Measurements from ENCODE around the gene PNPLA7.

Gene PNPLA7

DNA sequence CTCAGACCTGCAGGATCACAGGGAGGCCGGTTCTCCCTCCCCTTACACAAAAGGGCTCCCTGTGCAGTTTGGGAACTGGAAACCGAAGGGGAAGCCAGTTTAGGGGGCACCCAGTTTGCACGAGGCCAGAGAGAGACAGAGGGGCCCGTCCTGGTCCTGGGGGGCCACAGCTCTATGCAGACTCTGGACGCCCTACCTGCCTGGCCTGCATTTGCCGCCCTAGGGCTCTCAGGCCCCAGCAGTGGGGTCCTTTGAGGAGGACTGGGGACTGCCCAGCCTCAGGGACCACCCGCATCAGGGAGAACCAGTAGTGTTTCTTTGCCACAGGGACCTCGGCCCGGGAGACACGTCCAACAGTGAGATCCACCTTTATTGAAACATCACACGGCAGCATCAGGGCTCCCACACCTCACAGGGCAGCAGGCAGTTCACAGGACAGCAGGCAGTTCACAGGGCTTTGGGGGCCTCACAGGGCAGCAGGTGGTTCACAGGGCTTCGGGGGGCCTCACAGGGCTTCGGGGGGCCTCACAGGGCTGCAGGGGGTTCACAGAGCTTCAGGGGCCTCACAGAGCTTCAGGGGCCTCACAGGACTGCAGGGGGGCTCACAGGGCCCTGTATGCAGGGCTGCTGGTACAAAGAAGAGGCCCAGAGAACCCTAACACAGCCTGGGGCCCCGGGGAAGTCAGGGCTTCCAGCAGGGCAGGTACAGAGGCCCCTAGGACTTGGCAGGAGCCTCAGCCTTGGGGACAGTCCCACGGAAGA, 90.4 kb downstream of the PNPLA7 start:
- Histone ChIP-seq H3K4me3 (ENCODE audit: insufficient read depth in 1 of 2, low read depth in 1 of 2, low read length in 2 of 2) (peak overlapping the region; percentile 26 to 73), H3K4me1 (ENCODE audit: control insufficient read depth, insufficient read depth, low read depth, low read length) (peaks cover 51% of the 10 kb centered on the region), H3K9me3 (ENCODE audit: control insufficient read depth, low read length) (no peaks in the 10 kb centered on the region), H3K18ac (ENCODE audit: low read depth in 1 of 2, low read length in 2 of 2) (peak overlapping the region; percentile 60 to 95), H3K79me1 (replicated peaks; ENCODE audit: low read length, poor library complexity, severe bottlenecking) (peaks cover 8% of the 10 kb centered on the region), H2BK120ac (ENCODE audit: low read depth, low read length) (peak overlapping the region; percentile 29), H4K91ac (ENCODE audit: low read length) (peak overlapping the region; percentile 88), H2BK5ac (ENCODE audit: low read depth, low read length, poor library complexity, severe bottlenecking) (no peak overlapping the region), H2AK5ac (ENCODE audit: low read length, severe bottlenecking) (no peak overlapping the region), H4K8ac (ENCODE audit: low read length) (peak overlapping the region; percentile 83), H3K23ac (ENCODE audit: low read length in 2 of 2) (no peak overlapping the region), H3K27me3 (ENCODE audit: control insufficient read depth in 1 of 2, insufficient read depth in 1 of 2, low read length in 2 of 2) (peaks cover 0 to 2% of the 10 kb centered on the region in 2 experiments), H2AFZ (ENCODE audit: low read depth, low read length) (peak overlapping the region; percentile 83), H3K27ac (ENCODE audit: low read length, poor library complexity, severe bottlenecking) (no peak overlapping the region), H3K9ac (ENCODE audit: low read length) (peak overlapping the region; percentile 82), H3K14ac (ENCODE audit: low read length in 2 of 2) (peak overlapping the region in 1 of 2 experiments; percentile 71), H3K4me2 (ENCODE audit: low read length, poor library complexity, severe bottlenecking) (peak overlapping the region; percentile 88), H2BK12ac (ENCODE audit: low read length in 2 of 2) (peak overlapping the region in 1 of 2 experiments; percentile 68), H2BK15ac (ENCODE audit: low read depth, poor library complexity, severe bottlenecking) (peak overlapping the region; percentile 92), H3K36me3 (ENCODE audit: control insufficient read depth in 1 of 2, insufficient read depth in 2 of 2, low read depth in 1 of 2, low read length in 2 of 2) (peaks cover 19 to 37% of the 10 kb centered on the region in 2 experiments), H3K4ac (ENCODE audit: low read depth in 1 of 2, low read length in 2 of 2) (peak overlapping the region; percentile 15 to 89)
- WGBS: 52% methylated on average over 15 of the region's 15 CpGs
- DNase-seq: no peak

DNA sequence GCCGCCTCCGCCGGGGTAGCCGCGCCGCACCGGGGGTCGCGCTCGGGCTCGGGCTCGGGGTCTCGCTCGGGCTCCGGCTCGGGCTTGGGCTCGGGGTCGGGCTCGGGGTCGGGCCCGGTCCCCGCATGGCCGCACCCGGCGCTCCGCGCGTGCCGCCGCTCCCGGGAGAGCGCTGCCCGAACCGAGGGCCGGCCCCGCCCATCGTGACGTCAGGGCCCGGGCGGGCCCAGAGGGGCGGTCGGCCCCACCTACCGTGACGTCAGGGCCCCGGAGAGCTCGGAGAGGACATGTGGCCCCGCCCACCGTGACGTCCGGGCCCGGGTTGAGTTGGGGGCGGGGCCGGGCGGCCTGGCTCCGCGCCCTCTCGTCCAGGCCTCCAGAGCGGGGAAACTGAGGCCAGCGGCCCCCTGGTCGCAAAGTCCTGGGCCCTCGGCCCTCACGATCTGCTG, 91.0 kb downstream of the PNPLA7 start, which contains the start of gene NSMF:
Gene NSMF (minus strand): TSS at position 183 of the 449 bp plus-strand sequence. CDS start 232 bp downstream, outside the sequence.
- peak within 1 kb of the TSS; percentile 83 for H4K8ac ChIP-seq (ENCODE audit: low read length)
- H2BK15ac ChIP-seq (ENCODE audit: low read depth, poor library complexity, severe bottlenecking): peak within 1 kb of the TSS; percentile 92
- no peaks in the 10 kb centered on the region for H3K9me3 ChIP-seq (ENCODE audit: control insufficient read depth, low read length)
- peaks cover 11% of the 10 kb centered on the region for H3K79me1 ChIP-seq (replicated peaks; ENCODE audit: low read length, poor library complexity, severe bottlenecking)
- 0% methylated on average over 30 of the region's 62 CpGs for WGBS
- peak within 1 kb of the TSS; percentile 88 for H4K91ac ChIP-seq (ENCODE audit: low read length)
- peak within 1 kb of the TSS; percentile 83 for H2AFZ ChIP-seq (ENCODE audit: low read depth, low read length)
- peak within 1 kb of the TSS; percentile 15 to 89 for H3K4ac ChIP-seq (ENCODE audit: low read depth in 1 of 2, low read length in 2 of 2)
- peak within 1 kb of the TSS; percentile 29 for H2BK120ac ChIP-seq (ENCODE audit: low read depth, low read length)
- peak within 1 kb of the TSS; percentile 84 for H3K9ac ChIP-seq (ENCODE audit: low read length)
- no peak within 1 kb of the TSS for H3K27ac ChIP-seq (ENCODE audit: low read length, poor library complexity, severe bottlenecking)
- H2AK5ac ChIP-seq (ENCODE audit: low read length, severe bottlenecking): peak within 1 kb of the TSS; percentile 23
- H3K14ac ChIP-seq (ENCODE audit: low read length in 2 of 2): peak within 1 kb of the TSS in 1 of 2 experiments; percentile 94
- peak within 1 kb of the TSS; percentile 92 for H3K4me2 ChIP-seq (ENCODE audit: low read length, poor library complexity, severe bottlenecking)
- H3K18ac ChIP-seq (ENCODE audit: low read depth in 1 of 2, low read length in 2 of 2): peak within 1 kb of the TSS; percentile 60 to 95
- peak within 1 kb of the TSS in 1 of 2 experiments; percentile 74 for H2BK12ac ChIP-seq (ENCODE audit: low read length in 2 of 2)
- peaks cover 0 to under 1% of the 10 kb centered on the region in 2 experiments for H3K27me3 ChIP-seq (ENCODE audit: control insufficient read depth in 1 of 2, insufficient read depth in 1 of 2, low read length in 2 of 2)
- peaks cover 19 to 43% of the 10 kb centered on the region in 2 experiments for H3K36me3 ChIP-seq (ENCODE audit: control insufficient read depth in 1 of 2, insufficient read depth in 2 of 2, low read depth in 1 of 2, low read length in 2 of 2)
- H3K4me3 ChIP-seq (ENCODE audit: insufficient read depth in 1 of 2, low read depth in 1 of 2, low read length in 2 of 2): peak within 1 kb of the TSS; percentile 73 to 84
- peak within 1 kb of the TSS in 1 of 2 experiments; percentile 97 for H3K23ac ChIP-seq (ENCODE audit: low read length in 2 of 2)
- peaks cover 57% of the 10 kb centered on the region for H3K4me1 ChIP-seq (ENCODE audit: control insufficient read depth, insufficient read depth, low read depth, low read length)
- H2BK5ac ChIP-seq (ENCODE audit: low read depth, low read length, poor library complexity, severe bottlenecking): no peak within 1 kb of the TSS
- DNase-seq: peak; percentile 88

DNA sequence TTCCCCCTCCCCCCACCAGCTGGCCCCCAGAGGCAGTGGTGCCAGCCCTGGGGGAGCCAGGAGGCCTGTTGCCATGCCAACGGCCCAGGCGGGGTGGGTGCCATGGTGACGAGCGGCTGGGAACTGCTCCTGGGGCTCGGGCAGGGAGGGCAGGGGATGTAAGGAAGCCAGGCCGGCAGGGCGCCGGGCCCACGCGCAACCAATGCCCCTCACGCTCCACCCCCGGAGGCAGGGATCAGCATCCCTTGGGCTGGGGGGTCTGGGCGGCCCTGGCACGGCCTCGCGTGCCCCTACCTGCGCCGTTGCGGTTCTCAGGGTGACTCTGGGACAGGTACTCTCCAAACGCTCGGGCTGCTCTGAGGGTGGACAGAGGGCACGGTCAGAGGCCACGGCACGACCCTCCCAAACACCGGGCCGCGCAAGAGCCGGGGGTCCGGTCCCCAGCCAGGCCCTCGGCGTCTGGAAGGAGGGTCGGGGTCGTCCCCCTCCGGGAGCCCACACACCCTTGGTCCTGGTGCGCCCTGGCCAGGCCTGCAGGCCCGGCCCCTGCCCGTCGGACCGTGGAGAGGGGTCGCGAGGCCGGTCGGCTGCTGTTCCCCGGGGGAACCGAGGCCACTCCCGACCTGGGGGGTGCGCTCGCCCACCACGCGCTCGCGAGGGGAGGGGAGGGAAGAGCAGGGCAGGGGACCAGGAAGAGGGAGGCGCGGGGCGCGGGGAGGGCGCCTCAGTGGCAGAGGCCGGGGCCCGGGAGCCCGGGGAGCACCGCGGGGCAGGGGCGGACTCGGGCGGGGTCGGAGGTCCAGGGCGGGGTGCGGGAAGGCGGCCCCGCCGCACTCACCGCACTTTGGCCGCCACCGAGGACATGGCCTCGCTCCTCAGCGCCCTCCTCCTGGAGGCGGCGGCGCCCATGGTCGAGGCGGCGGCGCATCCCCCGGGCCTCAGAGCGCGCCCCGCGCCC, 91.7 kb downstream of the PNPLA7 start:
- Histone ChIP-seq H2BK15ac (ENCODE audit: low read depth, poor library complexity, severe bottlenecking) (peak overlapping the region; percentile 26), H3K4ac (ENCODE audit: low read depth in 1 of 2, low read length in 2 of 2) (peak overlapping the region; percentile 5 to 79), H4K91ac (ENCODE audit: low read length) (peak overlapping the region; percentile 60), H3K18ac (ENCODE audit: low read depth in 1 of 2, low read length in 2 of 2) (peak overlapping the region; percentile 44 to 94), H3K4me1 (ENCODE audit: control insufficient read depth, insufficient read depth, low read depth, low read length) (peaks cover 62% of the 10 kb centered on the region), H3K4me2 (ENCODE audit: low read length, poor library complexity, severe bottlenecking) (peak overlapping the region; percentile 92), H2BK5ac (ENCODE audit: low read depth, low read length, poor library complexity, severe bottlenecking) (no peak overlapping the region), H3K27me3 (ENCODE audit: control insufficient read depth in 1 of 2, insufficient read depth in 1 of 2, low read length in 2 of 2) (no peaks in the 10 kb centered on the region), H3K23ac (ENCODE audit: low read length in 2 of 2) (peak overlapping the region in 1 of 2 experiments; percentile 97), H2AK5ac (ENCODE audit: low read length, severe bottlenecking) (peak overlapping the region; percentile 23), H3K9me3 (ENCODE audit: control insufficient read depth, low read length) (no peaks in the 10 kb centered on the region), H3K27ac (ENCODE audit: low read length, poor library complexity, severe bottlenecking) (no peak overlapping the region), H2BK120ac (ENCODE audit: low read depth, low read length) (peak overlapping the region; percentile 23), H2BK12ac (ENCODE audit: low read length in 2 of 2) (peak overlapping the region in 1 of 2 experiments; percentile 74), H3K4me3 (ENCODE audit: insufficient read depth in 1 of 2, low read depth in 1 of 2, low read length in 2 of 2) (peak overlapping the region; percentile 73 to 84), H2AFZ (ENCODE audit: low read depth, low read length) (peak overlapping the region; percentile 18), H3K9ac (ENCODE audit: low read length) (peak overlapping the region; percentile 84), H3K79me1 (replicated peaks; ENCODE audit: low read length, poor library complexity, severe bottlenecking) (peaks cover 11% of the 10 kb centered on the region), H3K14ac (ENCODE audit: low read length in 2 of 2) (peak overlapping the region in 1 of 2 experiments; percentile 94), H4K8ac (ENCODE audit: low read length) (peak overlapping the region; percentile 27), H3K36me3 (ENCODE audit: control insufficient read depth in 1 of 2, insufficient read depth in 2 of 2, low read depth in 1 of 2, low read length in 2 of 2) (peaks cover 19 to 46% of the 10 kb centered on the region in 2 experiments)
- WGBS: 29% methylated on average over 49 of the region's 88 CpGs
- DNase-seq: peak; percentile 24

Data from mesenchymal stem cell (in vitro differentiated cells and primary cell).